Panc1 (cell line): ENCODE results near the gene ACAT2. TPM values are rescaled to one million over a fixed set of nuclear protein-coding genes. Genes with fewer than 3 reads are reported as not detected.

ENCODE experiments used
- ATAC-seq: fragments of 200-7000 bp; cut with Tn5 transposase; 2 replicates; pipeline ENCODE4 v1.9.1; 2020; ENCODE audit warnings: mild to moderate bottlenecking, moderate library complexity
- BruUV-seq: library from RNA; stranded (reverse); fragments of 400-500 nt; replicated peaks from 2 replicates; lab custom pipeline; 2021; lab: Mats Ljungman, UMichigan
- CTCF ChIA-PET: fragments of 300-600 bp; sonication (Branson Sonifier 250); formaldehyde crosslinking; loops from one replicate; lab custom pipeline; 2022; ENCODE audit warnings: antibody characterized with exemption; lab: Charles Lee
- POLR2A ChIA-PET: fragments of 300-600 bp; sonication (Branson Sonifier 250); formaldehyde crosslinking; loops from one replicate; lab custom pipeline; 2022; ENCODE audit warnings: antibody characterized with exemption; lab: Charles Lee
- DNase-seq: peaks from one replicate; pipeline ENCODE4 v3.0.0-alpha.2; 2010; ENCODE audit warnings: low read depth, low spot score
- H3K27ac ChIP-seq: 2 replicates; pipeline ENCODE4 v1.5.1; 2011; ENCODE audit warnings: mild to moderate bottlenecking, low read length, inconsistent platforms
- H3K27me3 ChIP-seq: fragments of 200-500 bp; sonication (Bioruptor generic); 2 replicates; pipeline ENCODE4 v1.6.0; 2014; ENCODE audit warnings: low read length, inconsistent platforms; ENCODE audit not compliant: control insufficient read depth, insufficient read depth
- H3K36me3 ChIP-seq: fragments of 200-500 bp; sonication (Bioruptor generic); 2 replicates; pipeline ENCODE4 v1.5.1; 2014; ENCODE audit warnings: inconsistent platforms, mild to moderate bottlenecking, low read length, moderate library complexity; ENCODE audit not compliant: control insufficient read depth, insufficient read depth
- H3K4me1 ChIP-seq: 2 replicates; pipeline ENCODE4 v1.5.1; 2011; ENCODE audit warnings: inconsistent platforms, mild to moderate bottlenecking, low read length, moderate library complexity; ENCODE audit not compliant: control insufficient read depth, insufficient read depth
- H3K4me3 ChIP-seq, 2 experiments: 2 replicates each; pipeline ENCODE4 v1.5.1; 2011 to 2012; ENCODE audit warnings: low read depth in 2 of 2, low read length in 2 of 2, mild to moderate bottlenecking in 2 of 2, inconsistent platforms in 1 of 2, moderate library complexity in 1 of 2
- H3K9me3 ChIP-seq: fragments of 200-500 bp; sonication (Bioruptor generic); 2 replicates; pipeline ENCODE4 v1.5.1; 2014; ENCODE audit warnings: low read depth, mild to moderate bottlenecking, inconsistent platforms, low read length, moderate library complexity; ENCODE audit not compliant: control insufficient read depth, insufficient read depth
- CTCF ChIP-seq: fragments of 450-650 bp; IDR thresholded peaks from 2 replicates; pipeline ENCODE4 v1.5.1; 2017; ENCODE audit warnings: mild to moderate bottlenecking
- POLR2AphosphoS5 ChIP-seq: IDR thresholded peaks from 2 replicates; pipeline ENCODE4 v1.6.1; 2012; ENCODE audit warnings: mild to moderate bottlenecking, low read depth, low read length, moderate library complexity
- REST ChIP-seq, 2 experiments: IDR thresholded peaks; 2 replicates each; pipeline ENCODE4 v1.6.1; 2011 to 2012; ENCODE audit warnings: low read depth in 2 of 2, control low read depth in 1 of 2, low read length in 1 of 2, mild to moderate bottlenecking in 1 of 2, moderate library complexity in 1 of 2; ENCODE audit not compliant: insufficient read depth in 1 of 2
- SIN3A ChIP-seq: IDR thresholded peaks from 2 replicates; pipeline ENCODE4 v1.6.1; 2012; ENCODE audit warnings: low read depth, mild to moderate bottlenecking, low read length, moderate library complexity, borderline replicate concordance; ENCODE audit not compliant: insufficient read depth
- TCF7L2 ChIP-seq: IDR thresholded peaks from 2 replicates; pipeline ENCODE4 v1.6.1; 2011; ENCODE audit warnings: mild to moderate bottlenecking, low read depth, low read length, inconsistent platforms
- in situ Hi-C: cut with HindIII; loops from 2 replicates; pipeline ENCODE4 v1.10.0; 2016; ENCODE audit warnings: low sequenced_read_pairs, low pct_unique_long_range_greater_than_20kb
- intact Hi-C: fragments of 100-400 bp; cut with micrococcal nuclease; formaldehyde crosslinking; loops from one replicate; pipeline ENCODE4 v1.10.0; 2022; ENCODE audit not compliant: unreplicated experiment
- total RNA-seq: library from RNA; stranded (reverse); gene quantifications from one replicate; pipeline ENCODE4 v1.2.1, GENCODE V29; 2021; ENCODE audit not compliant: unreplicated experiment

ACAT2 gene
- total RNA-seq, 1 experiment from 2014 or later = 112 TPM

GRCh38 chr6:159804504-159804903 lies 42.7 kb downstream of the ACAT2 start:
- Histone ChIP-seq H3K27ac (no peak overlapping the region), H3K4me3 (no peak overlapping the region), H3K27me3 (no peaks in the 10 kb centered on the region), H3K9me3 (no peaks in the 10 kb centered on the region), H3K36me3 (no peaks in the 10 kb centered on the region), H3K4me1 (no peaks in the 10 kb centered on the region)
- TF ChIP-seq POLR2AphosphoS5 (no peak), CTCF (no peak), SIN3A (no peak), REST (IDR thresholded peaks at IDR 0.05; ENCODE audit: insufficient read depth in 1 of 2, low read depth in 2 of 2, low read length in 1 of 2) (no peak), TCF7L2 (no peak)
- ATAC-seq (no peak), DNase-seq (no peak)
- intact Hi-C loops (no loop called here), in situ Hi-C loops (no loop called here)
- ChIA-PET POLR2A (no interaction called here), CTCF (no interaction called here)
- no TSS peak for BruUV-seq

- no peak for TF ChIP-seq SIN3A
- intact Hi-C loops (no loop called here), in situ Hi-C loops (no loop called here)
- DNase-seq (no peak), ATAC-seq (no peak)
- Histone ChIP-seq H3K27ac (no peak overlapping the region), H3K36me3 (no peaks in the 10 kb centered on the region), H3K4me3 (no peak overlapping the region), H3K9me3 (no peaks in the 10 kb centered on the region), H3K4me1 (no peaks in the 10 kb centered on the region), H3K27me3 (no peaks in the 10 kb centered on the region)
- no TSS peak for BruUV-seq
- CTCF ChIA-PET = no interaction called here
- POLR2A ChIA-PET = no interaction called here
Observed at GRCh38 chr6:159805440-159806020, 43.7 kb downstream of the ACAT2 start.

DNA sequence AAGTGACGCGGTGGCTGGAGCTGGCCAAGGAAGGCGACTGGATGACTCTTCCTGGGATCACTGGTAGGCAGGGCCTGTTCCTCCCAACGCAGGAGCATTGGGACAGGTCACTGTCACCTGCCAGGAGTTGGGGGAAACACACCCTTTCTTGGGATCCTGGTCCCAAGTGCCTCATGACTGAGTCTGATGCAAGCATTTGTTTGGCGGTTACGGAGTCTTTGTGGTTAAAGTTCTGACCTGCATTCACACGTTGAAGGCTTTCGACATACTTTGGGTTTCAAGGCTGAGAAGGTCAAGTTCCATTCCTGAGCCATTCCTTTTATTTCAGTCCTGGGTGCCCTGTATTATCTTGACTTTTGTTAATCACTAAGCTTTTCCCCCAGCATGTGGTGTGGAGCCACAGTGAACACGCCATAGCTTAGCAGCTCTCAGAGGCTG lies 44.2 kb downstream of the ACAT2 start:
- Histone ChIP-seq H3K9me3 (no peaks in the 10 kb centered on the region), H3K4me3 (no peak overlapping the region), H3K36me3 (no peaks in the 10 kb centered on the region), H3K27me3 (no peaks in the 10 kb centered on the region), H3K27ac (no peak overlapping the region), H3K4me1 (no peaks in the 10 kb centered on the region)
- BruUV-seq = no TSS peak
- TF ChIP-seq CTCF (no peak), POLR2AphosphoS5 (no peak), REST (IDR thresholded peaks at IDR 0.05; ENCODE audit: insufficient read depth in 1 of 2, low read depth in 2 of 2, low read length in 1 of 2) (no peak), TCF7L2 (no peak), SIN3A (no peak)
- DNase-seq (no peak), ATAC-seq (no peak)
- in situ Hi-C loops (no loop called here), intact Hi-C loops (no loop called here)
- ChIA-PET CTCF (no interaction called here), POLR2A (no interaction called here)
